PC-3 (cell line): ENCODE measurements around the gene MEF2C. TPM values are rescaled to one million over a fixed set of nuclear protein-coding genes. Genes with fewer than 3 reads are reported as not detected.

Experiments used
- ATAC-seq: fragments of 200-7000 bp; cut with Tn5 transposase; 2 replicates; pipeline ENCODE4 v1.9.1; 2020; ENCODE audit warnings: mild to moderate bottlenecking, moderate library complexity
- BruUV-seq: library from RNA; stranded (reverse); fragments of 400-500 nt; replicated peaks from 2 replicates; lab custom pipeline; 2021; lab: Mats Ljungman, UMichigan
- CTCF ChIA-PET: fragments of 300-600 bp; sonication (Branson Sonifier 250); formaldehyde crosslinking; loops from one replicate; lab custom pipeline; 2022; ENCODE audit warnings: antibody characterized with exemption; lab: Charles Lee
- POLR2A ChIA-PET: fragments of 300-600 bp; sonication (Branson Sonifier 250); formaldehyde crosslinking; loops from one replicate; lab custom pipeline; 2022; ENCODE audit warnings: antibody characterized with exemption; ENCODE audit not compliant: unreplicated experiment; lab: Charles Lee
- DNase-seq: peaks from one replicate; pipeline ENCODE4 v3.0.0-alpha.2; 2015
- H2AFZ ChIP-seq: fragments of 300-600 bp; sonication (generic); 2 replicates; pipeline ENCODE4 v1.6.0; 2016; ENCODE audit warnings: antibody characterized with exemption, low read length
- H3F3A ChIP-seq: fragments of 300-600 bp; sonication (generic); one replicate; pipeline ENCODE4 v1.6.0; 2017; ENCODE audit warnings: antibody characterized with exemption, low read length, control low read depth, mild to moderate bottlenecking; ENCODE audit not compliant: unreplicated experiment
- H3K27ac ChIP-seq: fragments of 300-600 bp; sonication (generic); 2 replicates; pipeline ENCODE4 v1.5.1; 2016; ENCODE audit warnings: mild to moderate bottlenecking, low read length
- H3K27me3 ChIP-seq: fragments of 300-600 bp; sonication (generic); 2 replicates; pipeline ENCODE4 v1.6.1; 2016; ENCODE audit warnings: low read length, mixed read lengths
- H3K36me3 ChIP-seq: fragments of 300-600 bp; sonication (generic); 2 replicates; pipeline ENCODE4 v1.6.1; 2016; ENCODE audit warnings: low read depth, mixed run types, low read length, mixed read lengths
- H3K4me1 ChIP-seq: fragments of 300-600 bp; sonication (generic); 2 replicates; pipeline ENCODE4 v1.5.1; 2016; ENCODE audit warnings: low read length; ENCODE audit not compliant: insufficient read depth
- H3K4me2 ChIP-seq: fragments of 300-600 bp; sonication (generic); 2 replicates; pipeline ENCODE4 v1.6.0; 2016; ENCODE audit warnings: low read length
- H3K4me3 ChIP-seq: fragments of 300-600 bp; sonication (generic); 2 replicates; pipeline ENCODE4 v1.5.1; 2016; ENCODE audit warnings: mild to moderate bottlenecking, low read length, mixed read lengths
- H3K79me2 ChIP-seq: fragments of 300-600 bp; sonication (generic); 2 replicates; pipeline ENCODE4 v1.6.1; 2017; ENCODE audit warnings: low read length, mixed read lengths
- H3K9ac ChIP-seq: fragments of 300-600 bp; sonication (generic); 2 replicates; pipeline ENCODE4 v1.6.0; 2016; ENCODE audit warnings: mild to moderate bottlenecking, low read length
- H3K9me2 ChIP-seq: fragments of 300-600 bp; sonication (generic); replicated peaks from 2 replicates; pipeline ENCODE4 v1.6.1; 2016; ENCODE audit warnings: mixed run types, low read length, mixed read lengths
- H3K9me3 ChIP-seq: fragments of 300-600 bp; sonication (generic); 2 replicates; pipeline ENCODE4 v1.6.1; 2016; ENCODE audit warnings: low read length, mixed read lengths
- H4K20me1 ChIP-seq: fragments of 300-600 bp; sonication (generic); 2 replicates; pipeline ENCODE4 v1.6.1; 2016; ENCODE audit warnings: low read length, mixed read lengths
- EZH2 ChIP-seq: fragments of 300-600 bp; sonication (generic); IDR thresholded peaks from one replicate; pipeline ENCODE4 v1.6.1; 2017; ENCODE audit warnings: antibody characterized with exemption, mild to moderate bottlenecking, low read length; ENCODE audit not compliant: unreplicated experiment
- EZH2phosphoT487 ChIP-seq: fragments of 300-600 bp; sonication (generic); IDR thresholded peaks from 2 replicates; pipeline ENCODE4 v1.6.1; 2018; ENCODE audit warnings: mild to moderate bottlenecking, antibody characterized with exemption, low read length, borderline replicate concordance
- intact Hi-C: fragments of 100-400 bp; cut with micrococcal nuclease; formaldehyde crosslinking; loops from 2 replicates; pipeline ENCODE4 v1.9.0; 2023
- total RNA-seq: library from RNA; depleted of rRNA; stranded (reverse); fragments of >200 nt; gene quantifications from 2 replicates; pipeline ENCODE4 v1.2.3, GENCODE V29; 2014
- TF ChIP-seq, protein P1 (sequence below): fragments of 300-600 bp; sonication (generic); conservative IDR thresholded peaks from 2 replicates; pipeline ENCODE4 v1.5.1; 2017; ENCODE audit warnings: antibody characterized with exemption, low read depth, mild to moderate bottlenecking, low read length

MEF2C gene
- total RNA-seq, 1 experiment from 2014 or later = 8.0 TPM

DNA sequence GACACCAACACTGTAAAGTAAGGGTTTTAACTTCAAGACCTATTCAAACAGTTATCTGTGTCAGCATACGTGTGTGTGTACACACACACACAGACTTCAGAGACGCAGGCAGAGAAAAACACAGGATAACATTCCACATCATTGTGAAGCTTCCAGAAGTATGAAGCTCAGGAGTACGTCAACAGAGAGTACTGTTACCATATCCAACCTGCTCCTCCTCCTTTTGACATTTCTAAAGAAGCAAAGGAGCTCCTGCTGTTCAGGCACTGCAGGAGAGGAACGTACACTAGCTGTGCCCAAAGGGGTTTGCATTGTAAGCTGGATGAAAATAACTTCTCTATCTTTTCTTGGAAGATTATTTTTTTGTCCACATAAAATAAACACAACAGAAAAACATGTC is 180.7 kb downstream of the MEF2C start:
- ChIA-PET POLR2A (interaction anchor here (0.6 kb wide), 1 partner anchor 755 kb away, joined by 4 read pairs; no protein-coding TSS in a partner anchor), CTCF (no interaction called here)
- no peak overlapping the region for H3K4me2 ChIP-seq
- no peak overlapping the region for H3K4me3 ChIP-seq
- no peak overlapping the region for H3K27ac ChIP-seq
- H3K9me2 ChIP-seq = no peaks in the 10 kb centered on the region
- H3K27me3 ChIP-seq = no peaks in the 10 kb centered on the region
- no peak overlapping the region for H2AFZ ChIP-seq
- no peak for DNase-seq
- no peaks in the 10 kb centered on the region for H3F3A ChIP-seq
- no peak overlapping the region for H3K9ac ChIP-seq
- H4K20me1 ChIP-seq = no peaks in the 10 kb centered on the region
- intact Hi-C loops = no loop called here
- TF ChIP-seq EZH2 (no peak), EZH2phosphoT487 (no peak)
- TF ChIP-seq, protein P1, sequence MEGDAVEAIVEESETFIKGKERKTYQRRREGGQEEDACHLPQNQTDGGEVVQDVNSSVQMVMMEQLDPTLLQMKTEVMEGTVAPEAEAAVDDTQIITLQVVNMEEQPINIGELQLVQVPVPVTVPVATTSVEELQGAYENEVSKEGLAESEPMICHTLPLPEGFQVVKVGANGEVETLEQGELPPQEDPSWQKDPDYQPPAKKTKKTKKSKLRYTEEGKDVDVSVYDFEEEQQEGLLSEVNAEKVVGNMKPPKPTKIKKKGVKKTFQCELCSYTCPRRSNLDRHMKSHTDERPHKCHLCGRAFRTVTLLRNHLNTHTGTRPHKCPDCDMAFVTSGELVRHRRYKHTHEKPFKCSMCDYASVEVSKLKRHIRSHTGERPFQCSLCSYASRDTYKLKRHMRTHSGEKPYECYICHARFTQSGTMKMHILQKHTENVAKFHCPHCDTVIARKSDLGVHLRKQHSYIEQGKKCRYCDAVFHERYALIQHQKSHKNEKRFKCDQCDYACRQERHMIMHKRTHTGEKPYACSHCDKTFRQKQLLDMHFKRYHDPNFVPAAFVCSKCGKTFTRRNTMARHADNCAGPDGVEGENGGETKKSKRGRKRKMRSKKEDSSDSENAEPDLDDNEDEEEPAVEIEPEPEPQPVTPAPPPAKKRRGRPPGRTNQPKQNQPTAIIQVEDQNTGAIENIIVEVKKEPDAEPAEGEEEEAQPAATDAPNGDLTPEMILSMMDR = no peak
- H3K36me3 ChIP-seq = no peaks in the 10 kb centered on the region
- H3K79me2 ChIP-seq = no peaks in the 10 kb centered on the region
- no peak for ATAC-seq
- no TSS peak for BruUV-seq
- H3K9me3 ChIP-seq = no peaks in the 10 kb centered on the region
- H3K4me1 ChIP-seq = 0 out of 2 replicates have a peak, but pooled peaks cover 2% of the 10 kb centered on the region

DNA sequence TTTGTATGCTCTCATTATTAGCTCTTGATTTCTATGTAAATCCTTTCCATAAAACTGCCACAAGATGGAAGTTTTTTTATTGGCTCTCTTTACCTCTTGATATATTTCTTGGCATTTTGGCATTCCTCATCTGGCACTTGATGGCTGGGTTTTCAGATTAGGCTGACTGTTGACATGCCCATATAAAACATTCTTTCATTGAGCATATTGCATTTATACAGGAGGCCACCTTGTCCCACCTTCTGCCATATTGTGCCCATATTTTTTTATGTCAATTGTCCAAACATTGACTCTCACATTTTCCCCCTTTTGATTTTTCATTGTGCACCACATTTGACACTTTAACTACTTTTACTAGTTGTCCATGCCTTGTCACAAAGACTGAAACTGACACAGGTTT is 182.9 kb downstream of the MEF2C start:
- no TSS peak for BruUV-seq
- ATAC-seq (no peak), DNase-seq (no peak)
- TF ChIP-seq, protein P1 = no peak
- TF ChIP-seq EZH2 = no peak
- no peak for TF ChIP-seq EZH2phosphoT487
- ChIA-PET CTCF (no interaction called here), POLR2A (no interaction called here)
- H4K20me1 ChIP-seq = no peaks in the 10 kb centered on the region
- no peak overlapping the region for H3K4me3 ChIP-seq
- no peak overlapping the region for H3K27ac ChIP-seq
- no peak overlapping the region for H3K4me2 ChIP-seq
- no peaks in the 10 kb centered on the region for H3K36me3 ChIP-seq
- H2AFZ ChIP-seq = no peak overlapping the region
- no peaks in the 10 kb centered on the region for H3F3A ChIP-seq
- no peaks in the 10 kb centered on the region for H3K27me3 ChIP-seq
- intact Hi-C loops = no loop called here
- H3K9me3 ChIP-seq = no peaks in the 10 kb centered on the region
- H3K79me2 ChIP-seq = no peaks in the 10 kb centered on the region
- H3K9ac ChIP-seq = no peak overlapping the region
- H3K9me2 ChIP-seq = no peaks in the 10 kb centered on the region
- H3K4me1 ChIP-seq = no peaks in the 10 kb centered on the region

DNA sequence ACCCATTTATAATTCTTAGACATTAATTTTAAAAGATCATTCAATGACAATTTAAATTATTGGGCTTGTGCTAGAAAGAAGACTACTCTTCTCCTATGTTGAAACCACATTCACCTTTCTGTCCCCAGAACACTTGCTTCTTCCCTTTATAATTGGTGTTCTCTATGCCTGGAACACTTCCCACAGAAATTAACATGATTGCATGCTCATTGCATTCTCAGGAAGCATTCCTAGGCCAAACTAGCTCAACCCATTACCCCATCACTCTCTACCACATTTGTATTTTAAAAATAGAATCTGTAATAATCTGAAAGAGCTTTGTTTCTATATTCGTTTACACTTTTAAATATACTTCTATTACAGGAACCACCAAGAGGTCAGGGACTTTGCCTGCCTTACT is 184.7 kb downstream of the MEF2C start:
- no peaks in the 10 kb centered on the region for H3K9me3 ChIP-seq
- H3K27me3 ChIP-seq = no peaks in the 10 kb centered on the region
- H3K4me3 ChIP-seq = no peak overlapping the region
- no peak for TF ChIP-seq EZH2
- TF ChIP-seq, protein P1 = no peak
- no peak for TF ChIP-seq EZH2phosphoT487
- no peak overlapping the region for H3K9ac ChIP-seq
- DNase-seq (no peak), ATAC-seq (no peak)
- H3K36me3 ChIP-seq = no peaks in the 10 kb centered on the region
- H4K20me1 ChIP-seq = no peaks in the 10 kb centered on the region
- intact Hi-C loops = loop anchor here (10.0 kb wide), 2 partner anchors 803 to 1273 kb away; no protein-coding TSS in a partner anchor
- POLR2A ChIA-PET = no interaction called here
- H2AFZ ChIP-seq = no peak overlapping the region
- H3K27ac ChIP-seq = no peak overlapping the region
- H3K4me1 ChIP-seq = no peaks in the 10 kb centered on the region
- no TSS peak for BruUV-seq
- no peaks in the 10 kb centered on the region for H3K9me2 ChIP-seq
- CTCF ChIA-PET = no interaction called here
- no peaks in the 10 kb centered on the region for H3F3A ChIP-seq
- H3K79me2 ChIP-seq = no peaks in the 10 kb centered on the region
- no peak overlapping the region for H3K4me2 ChIP-seq
